ENCODE results near the gene TAS2R30.

The TAS2R30 gene

GRCh38 chr12:11154400-11154925 lies 20.0 kb upstream of the TAS2R30 start:
- no peak for DNase-seq (ENCODE audit: low spot score)
- ChIA-PET POLR2A (ENCODE audit: low non-redundant PET) (no interaction called here), CTCF (no interaction called here)
- TF ChIP-seq, protein P1, sequence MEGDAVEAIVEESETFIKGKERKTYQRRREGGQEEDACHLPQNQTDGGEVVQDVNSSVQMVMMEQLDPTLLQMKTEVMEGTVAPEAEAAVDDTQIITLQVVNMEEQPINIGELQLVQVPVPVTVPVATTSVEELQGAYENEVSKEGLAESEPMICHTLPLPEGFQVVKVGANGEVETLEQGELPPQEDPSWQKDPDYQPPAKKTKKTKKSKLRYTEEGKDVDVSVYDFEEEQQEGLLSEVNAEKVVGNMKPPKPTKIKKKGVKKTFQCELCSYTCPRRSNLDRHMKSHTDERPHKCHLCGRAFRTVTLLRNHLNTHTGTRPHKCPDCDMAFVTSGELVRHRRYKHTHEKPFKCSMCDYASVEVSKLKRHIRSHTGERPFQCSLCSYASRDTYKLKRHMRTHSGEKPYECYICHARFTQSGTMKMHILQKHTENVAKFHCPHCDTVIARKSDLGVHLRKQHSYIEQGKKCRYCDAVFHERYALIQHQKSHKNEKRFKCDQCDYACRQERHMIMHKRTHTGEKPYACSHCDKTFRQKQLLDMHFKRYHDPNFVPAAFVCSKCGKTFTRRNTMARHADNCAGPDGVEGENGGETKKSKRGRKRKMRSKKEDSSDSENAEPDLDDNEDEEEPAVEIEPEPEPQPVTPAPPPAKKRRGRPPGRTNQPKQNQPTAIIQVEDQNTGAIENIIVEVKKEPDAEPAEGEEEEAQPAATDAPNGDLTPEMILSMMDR (conservative IDR thresholded peaks at IDR 0.05; ENCODE audit: low read depth) = no peak
- no peak overlapping the region for H3K27ac ChIP-seq

DNA sequence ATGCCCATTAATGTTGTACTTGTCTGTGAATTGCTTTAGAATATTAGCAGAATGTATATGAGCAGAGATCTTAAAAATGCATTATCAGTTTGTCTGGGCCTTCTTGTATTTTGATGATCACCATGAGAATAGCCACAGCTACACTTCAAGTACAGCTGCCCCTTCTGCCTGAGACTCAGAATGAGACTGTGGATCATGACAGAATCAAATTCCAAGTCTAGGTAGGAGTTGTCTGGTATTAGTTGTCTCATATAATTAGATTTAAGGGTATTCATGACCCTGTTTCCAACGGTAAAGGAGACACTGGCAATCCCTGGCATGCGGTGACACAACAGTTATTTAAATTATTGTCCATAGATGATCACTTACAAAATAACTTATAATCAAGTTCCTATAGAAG lies 18.3 kb upstream of the TAS2R30 start:
- ChIA-PET CTCF (no interaction called here), POLR2A (ENCODE audit: low non-redundant PET) (no interaction called here)
- TF ChIP-seq, protein P1 (conservative IDR thresholded peaks at IDR 0.05; ENCODE audit: low read depth) = no peak

DNA sequence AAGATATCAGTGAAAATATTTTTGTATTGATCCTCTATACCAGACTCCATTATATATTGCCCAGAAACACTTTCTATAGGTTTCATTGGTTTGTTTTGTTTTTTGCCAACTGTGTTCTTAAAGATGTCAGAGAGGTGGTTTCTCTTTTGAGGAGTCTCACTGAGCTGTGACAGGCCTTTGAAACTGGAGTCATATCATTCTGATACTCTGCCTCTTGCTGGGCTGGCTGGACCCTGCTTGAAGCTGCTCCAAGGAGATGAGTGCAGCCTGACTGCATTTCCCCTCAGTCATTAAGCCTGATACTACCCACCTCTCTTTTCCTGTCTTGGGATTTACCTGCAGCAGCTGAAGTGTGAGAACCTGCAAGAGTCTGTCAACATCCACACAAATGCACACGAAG lies 16.4 kb upstream of the TAS2R30 start:
- ChIA-PET CTCF (no interaction called here), POLR2A (ENCODE audit: low non-redundant PET) (no interaction called here)
- no peak for DNase-seq (ENCODE audit: low spot score)
- TF ChIP-seq, protein P1 (conservative IDR thresholded peaks at IDR 0.05; ENCODE audit: low read depth) = no peak
- H3K27ac ChIP-seq = no peak overlapping the region

More for the DNA sequence above, 18.3 kb upstream of the TAS2R30 start:
- DNase-seq (ENCODE audit: low spot score) = no peak
- no peak overlapping the region for H3K27ac ChIP-seq

- POLR2A ChIA-PET (ENCODE audit: low non-redundant PET) = no interaction called here
- TF ChIP-seq, protein P1 (conservative IDR thresholded peaks at IDR 0.05; ENCODE audit: low read depth) = no peak
- DNase-seq (ENCODE audit: low spot score) = no peak
- CTCF ChIA-PET = no interaction called here
- no peak overlapping the region for H3K27ac ChIP-seq
Measured at GRCh38 chr12:11147420-11147819, 13.0 kb upstream of the TAS2R30 start.

DNA sequence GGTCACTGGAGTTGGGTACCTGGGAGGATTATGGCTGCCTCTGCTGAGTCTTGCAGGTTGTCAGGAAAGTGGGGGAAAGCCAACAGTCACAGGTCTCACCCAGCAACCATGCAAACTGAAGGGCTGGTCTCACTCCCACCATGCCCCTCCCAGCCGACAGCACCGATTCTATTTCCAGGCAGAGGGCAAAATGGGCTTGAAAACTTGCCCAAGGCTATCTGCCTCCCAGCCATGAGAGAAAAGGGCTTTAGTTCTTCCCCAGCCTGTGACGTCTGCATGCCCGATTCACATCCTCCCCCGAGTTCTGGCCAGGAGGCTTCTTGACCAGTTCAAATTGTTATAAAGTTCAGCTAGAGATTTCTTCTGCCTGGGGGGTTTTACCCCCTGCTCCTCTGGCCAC lies 9.9 kb upstream of the TAS2R30 start:
- TF ChIP-seq, protein P1 (conservative IDR thresholded peaks at IDR 0.05; ENCODE audit: low read depth) = no peak
- ChIA-PET POLR2A (ENCODE audit: low non-redundant PET) (no interaction called here), CTCF (no interaction called here)
- DNase-seq (ENCODE audit: low spot score) = no peak
- H3K27ac ChIP-seq = no peak overlapping the region

DNA sequence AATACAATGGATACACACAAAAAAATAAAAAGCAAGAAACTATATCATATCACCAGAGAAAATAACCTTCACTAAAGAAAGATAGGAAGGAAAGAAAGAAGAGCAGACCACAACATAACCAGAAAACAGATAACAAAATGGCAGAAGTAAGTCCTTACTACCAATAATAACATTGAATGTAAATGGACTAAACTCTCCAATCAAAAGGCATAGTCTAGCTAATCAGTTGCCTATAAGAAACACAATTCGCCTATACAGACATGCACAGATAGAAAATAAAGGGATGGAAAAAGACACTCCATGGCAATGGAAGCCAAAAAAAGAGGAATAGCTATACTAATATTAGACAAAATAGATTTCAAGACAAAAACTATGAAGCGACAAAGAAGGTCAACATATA lies 8.9 kb upstream of the TAS2R30 start:
- CTCF ChIA-PET = no interaction called here
- POLR2A ChIA-PET (ENCODE audit: low non-redundant PET) = interaction anchor here (0.6 kb wide), 1 partner anchor 25 kb away, joined by 3 read pairs; no protein-coding TSS in a partner anchor
- no peak for DNase-seq (ENCODE audit: low spot score)
- TF ChIP-seq, protein P1 (conservative IDR thresholded peaks at IDR 0.05; ENCODE audit: low read depth) = no peak
- no peak overlapping the region for H3K27ac ChIP-seq

DNA sequence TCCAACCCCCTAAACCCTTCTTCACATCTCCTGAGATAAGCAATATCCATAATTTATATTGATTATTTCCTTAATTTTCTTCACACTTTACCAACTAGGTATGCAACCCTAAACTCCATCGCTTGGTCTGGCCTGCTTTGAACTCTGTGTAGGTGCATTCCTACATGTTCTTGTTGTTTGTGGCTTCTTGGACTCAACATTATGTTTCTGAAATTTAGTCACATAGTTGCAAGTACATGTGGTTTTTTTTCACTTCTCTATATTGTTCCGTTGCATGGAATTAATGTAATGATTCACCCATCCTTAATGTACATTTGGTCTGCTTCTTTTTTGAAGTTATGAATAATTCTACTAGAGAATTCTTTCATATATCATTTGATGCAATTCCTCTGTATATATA lies 1.6 kb upstream of the TAS2R30 start:
- POLR2A ChIA-PET (ENCODE audit: low non-redundant PET) = no interaction called here
- DNase-seq (ENCODE audit: low spot score) = no peak
- TF ChIP-seq, protein P1 (conservative IDR thresholded peaks at IDR 0.05; ENCODE audit: low read depth) = no peak
- H3K27ac ChIP-seq = no peak overlapping the region
- CTCF ChIA-PET = no interaction called here

Measured in RWPE1 (cell line).